ENCODE results near the gene RAET1G. TPM values are rescaled to one million over a fixed set of nuclear protein-coding genes. Genes with fewer than 3 reads are reported as not detected.

The RAET1G gene, protein sequence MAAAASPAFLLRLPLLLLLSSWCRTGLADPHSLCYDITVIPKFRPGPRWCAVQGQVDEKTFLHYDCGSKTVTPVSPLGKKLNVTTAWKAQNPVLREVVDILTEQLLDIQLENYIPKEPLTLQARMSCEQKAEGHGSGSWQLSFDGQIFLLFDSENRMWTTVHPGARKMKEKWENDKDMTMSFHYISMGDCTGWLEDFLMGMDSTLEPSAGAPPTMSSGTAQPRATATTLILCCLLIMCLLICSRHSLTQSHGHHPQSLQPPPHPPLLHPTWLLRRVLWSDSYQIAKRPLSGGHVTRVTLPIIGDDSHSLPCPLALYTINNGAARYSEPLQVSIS
- 0.77 TPM in 1 of 2 replicates, not detected in the other for total RNA-seq

GRCh38 chr6:149922642-149923326 lies at the start of gene RAET1G:
Gene RAET1G (minus strand): TSS chr6:149923121. CDS start chr6:149923010, 111 bp downstream.

DNA sequence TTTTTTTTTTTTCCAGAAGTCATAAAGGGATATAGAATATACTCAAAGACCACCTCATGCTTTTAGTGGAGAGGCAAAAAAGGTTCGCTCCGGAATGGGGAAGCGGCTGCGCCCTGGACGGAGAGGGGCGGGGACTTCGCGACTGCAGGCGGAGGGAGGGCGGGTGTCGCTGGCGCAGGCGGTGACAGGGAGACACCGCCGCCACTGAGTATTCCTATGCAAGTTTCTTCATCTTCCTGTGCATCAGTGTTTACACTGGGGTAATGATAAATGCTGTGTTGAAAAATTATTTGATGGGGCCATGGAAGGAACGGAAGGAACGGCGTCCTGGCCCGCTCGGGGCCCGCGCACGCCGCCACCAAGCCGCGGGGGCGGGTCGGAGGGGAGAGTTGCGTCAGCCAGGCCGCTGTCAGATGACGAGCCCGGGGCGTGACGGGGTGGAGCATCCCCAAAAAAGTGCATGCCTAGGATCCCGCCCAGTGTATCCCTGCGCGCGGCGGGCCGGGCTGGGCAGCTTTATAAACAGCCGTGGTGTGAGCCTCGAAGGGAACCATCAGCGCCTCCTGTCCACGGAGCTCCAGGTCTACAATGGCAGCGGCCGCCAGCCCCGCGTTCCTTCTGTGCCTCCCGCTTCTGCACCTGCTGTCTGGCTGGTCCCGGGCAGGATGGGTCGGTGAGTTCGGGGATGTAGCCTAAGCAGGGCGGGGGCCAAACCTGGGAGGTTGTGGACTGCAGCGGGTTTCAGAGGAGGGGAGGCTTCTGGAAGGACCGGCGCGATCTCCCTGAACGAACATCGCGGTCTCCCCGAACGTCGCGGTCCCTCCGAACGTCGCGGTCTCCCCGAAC lies 40.8 kb upstream of the RAET1G start, which contains the start of gene ULBP1:
Gene ULBP1, plus strand, starts transcription at position 482 of the 846 bp plus-strand sequence. Its CDS starts 107 bp downstream, at position 589.

GRCh38 chr6:149941583-149942460 lies 18.9 kb upstream of the RAET1G start, which contains the start of gene ULBP2:
Gene ULBP2 (plus strand): TSS chr6:149942014. CDS start chr6:149942073, 59 bp downstream.

GRCh38 chr6:149897855-149898744 lies 24.8 kb downstream of the RAET1G start, which contains the start of gene RAET1E:
Gene RAET1E (minus strand): TSS chr6:149898113. CDS start chr6:149890901, 7,212 bp downstream.

Other genes with a start within 250 kb of the RAET1G start
- gene LATS1, start 205.0 kb downstream of the RAET1G start, total RNA-seq = 6.2 and 7.7 TPM in 2 replicates
- 19.7 and 43.9 TPM in 2 replicates for gene NUP43, start 176.6 kb downstream of the RAET1G start, total RNA-seq
- 152 and 216 TPM in 2 replicates for gene PCMT1, start 173.4 kb downstream of the RAET1G start, total RNA-seq
- gene LRP11, start 58.8 kb downstream of the RAET1G start, total RNA-seq = 47.0 and 69.1 TPM in 2 replicates
- 0.19 TPM in 1 of 2 replicates, not detected in the other for gene RAET1E, start 25.0 kb downstream of the RAET1G start, total RNA-seq
- gene ULBP2, start 18.9 kb upstream of the RAET1G start, total RNA-seq = 8.7 and 12.5 TPM in 2 replicates
- under 0.01 TPM in 2 replicates for gene ULBP1, start 40.8 kb upstream of the RAET1G start, total RNA-seq
- gene RAET1L, start 102.4 kb upstream of the RAET1G start, total RNA-seq = not detected in 2 replicates
- 7.3 and 16.7 TPM in 2 replicates for gene ULBP3, start 146.0 kb upstream of the RAET1G start, total RNA-seq
- 0.38 and 2.5 TPM in 2 replicates for gene PPP1R14C, start 219.9 kb upstream of the RAET1G start, total RNA-seq

Data from regular cardiac myocyte (primary cell).